ENCODE results near the gene SACS. TPM values are rescaled to one million over a fixed set of nuclear protein-coding genes. Genes with fewer than 3 reads are reported as not detected.

The SACS gene
- total RNA-seq, 2 donors from 2014 or later, result 8.6 to 10.5 TPM

DNA sequence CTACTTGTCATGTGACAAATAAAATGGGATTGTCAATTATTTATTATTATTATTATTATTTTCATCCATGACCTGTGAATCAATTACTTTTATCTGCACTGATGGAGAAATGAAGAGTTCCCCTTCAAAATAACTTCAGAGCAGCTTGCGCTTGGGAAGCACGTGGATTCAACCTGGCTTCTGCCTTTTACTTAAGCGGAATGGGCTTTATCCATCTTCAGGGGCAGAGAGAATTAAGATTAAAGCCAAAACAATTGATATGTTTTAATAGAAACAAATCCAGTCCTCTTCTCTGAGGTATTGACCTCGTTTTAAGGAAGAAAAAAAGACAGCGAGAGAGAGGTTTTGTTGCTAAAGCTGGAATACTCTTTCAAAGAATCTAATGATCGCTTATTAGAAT lies 876 bp downstream of the SACS start:
- 33 to 41% methylated on average over 6 of the region's 6 CpGs for WGBS, 2 donors
- Histone ChIP-seq H3K36me3 (replicated peaks in 1 of 2; ENCODE audit: insufficient read depth in 1 of 2, low read depth in 2 of 2) (no peaks in the 10 kb centered on the region), H3K9me3 (no peaks in the 10 kb centered on the region), H3K27ac (no peak overlapping the region), H3K27me3 (no peaks in the 10 kb centered on the region), H3K4me1 (peaks cover 13% of the 10 kb centered on the region), H3K4me3 (peak overlapping the region in 1 of 2 donors; percentile 62)
- TF ChIP-seq, protein P1, sequence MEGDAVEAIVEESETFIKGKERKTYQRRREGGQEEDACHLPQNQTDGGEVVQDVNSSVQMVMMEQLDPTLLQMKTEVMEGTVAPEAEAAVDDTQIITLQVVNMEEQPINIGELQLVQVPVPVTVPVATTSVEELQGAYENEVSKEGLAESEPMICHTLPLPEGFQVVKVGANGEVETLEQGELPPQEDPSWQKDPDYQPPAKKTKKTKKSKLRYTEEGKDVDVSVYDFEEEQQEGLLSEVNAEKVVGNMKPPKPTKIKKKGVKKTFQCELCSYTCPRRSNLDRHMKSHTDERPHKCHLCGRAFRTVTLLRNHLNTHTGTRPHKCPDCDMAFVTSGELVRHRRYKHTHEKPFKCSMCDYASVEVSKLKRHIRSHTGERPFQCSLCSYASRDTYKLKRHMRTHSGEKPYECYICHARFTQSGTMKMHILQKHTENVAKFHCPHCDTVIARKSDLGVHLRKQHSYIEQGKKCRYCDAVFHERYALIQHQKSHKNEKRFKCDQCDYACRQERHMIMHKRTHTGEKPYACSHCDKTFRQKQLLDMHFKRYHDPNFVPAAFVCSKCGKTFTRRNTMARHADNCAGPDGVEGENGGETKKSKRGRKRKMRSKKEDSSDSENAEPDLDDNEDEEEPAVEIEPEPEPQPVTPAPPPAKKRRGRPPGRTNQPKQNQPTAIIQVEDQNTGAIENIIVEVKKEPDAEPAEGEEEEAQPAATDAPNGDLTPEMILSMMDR (IDR thresholded peaks at IDR 0.05), result no peak
- no peak for TF ChIP-seq POLR2A (IDR thresholded peaks at IDR 0.05)
- intact Hi-C loops (cut with DNase I), result no loop called here
- DNase-seq (no peak), ATAC-seq (no peak)

DNA sequence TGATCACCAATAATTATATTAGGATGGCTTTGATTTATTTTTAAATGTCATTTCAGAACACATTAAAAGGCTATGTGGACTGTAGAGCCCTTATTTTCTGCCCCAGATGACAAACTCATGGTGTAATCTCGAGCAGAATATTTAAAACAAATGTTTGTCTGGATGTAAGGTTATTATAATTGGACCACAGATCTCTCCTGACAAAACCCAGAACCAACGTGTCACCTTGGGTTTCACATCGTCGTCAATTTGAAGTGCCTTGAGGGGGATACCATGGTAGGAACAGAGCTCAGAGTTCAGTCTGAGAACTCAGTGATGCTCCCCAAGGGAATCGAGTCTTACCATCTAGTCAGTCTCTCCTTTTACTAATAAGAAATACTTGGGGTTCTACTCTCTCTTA lies 2.8 kb downstream of the SACS start:
- TF ChIP-seq POLR2A (IDR thresholded peaks at IDR 0.05), result no peak
- TF ChIP-seq, protein P1 (IDR thresholded peaks at IDR 0.05), result no peak
- ATAC-seq (no peak), DNase-seq (no peak)
- peaks cover 22% of the 10 kb centered on the region for H3K4me1 ChIP-seq
- WGBS, 2 donors, result 77 to 84% methylated on average over 5 of the region's 5 CpGs
- no peaks in the 10 kb centered on the region for H3K27me3 ChIP-seq
- intact Hi-C loops (cut with DNase I), result no loop called here
- no peak overlapping the region for H3K27ac ChIP-seq
- H3K9me3 ChIP-seq, result no peaks in the 10 kb centered on the region
- no peak overlapping the region for H3K4me3 ChIP-seq
- no peaks in the 10 kb centered on the region for H3K36me3 ChIP-seq (replicated peaks in 1 of 2; ENCODE audit: insufficient read depth in 1 of 2, low read depth in 2 of 2)

DNA sequence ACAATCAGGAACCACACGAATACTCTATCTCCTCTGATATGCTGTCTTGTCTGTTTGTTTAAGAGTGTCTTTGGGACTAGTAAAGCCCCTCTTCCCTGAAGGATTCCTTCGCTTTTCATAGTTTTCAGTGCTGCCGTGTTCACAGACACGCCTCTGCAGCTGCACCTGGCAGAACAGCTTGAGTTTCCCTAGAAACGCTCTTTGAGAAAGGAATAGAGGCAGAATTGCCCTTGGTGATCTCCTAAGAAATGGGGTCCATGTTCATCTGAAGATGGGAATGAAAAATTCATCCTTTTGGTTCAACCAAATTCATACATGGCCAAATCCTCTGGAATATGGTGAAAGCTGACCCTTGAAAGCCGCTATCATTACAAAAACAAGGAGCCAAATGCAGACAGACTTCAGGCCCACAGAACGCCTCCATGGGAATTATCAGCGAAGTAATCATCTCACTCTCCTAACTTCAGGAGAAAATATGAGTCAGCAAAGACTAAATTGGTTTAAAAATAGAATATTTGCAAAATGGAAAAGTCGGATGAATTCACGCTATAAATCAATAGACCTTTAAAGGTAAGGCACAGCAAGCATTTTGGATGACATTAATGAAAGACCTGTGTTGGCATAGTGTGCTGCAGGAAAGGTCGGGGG lies 5.5 kb downstream of the SACS start:
- intact Hi-C loops (cut with DNase I), result no loop called here
- Histone ChIP-seq H3K4me1 (peaks cover 17% of the 10 kb centered on the region), H3K27me3 (no peaks in the 10 kb centered on the region), H3K27ac (peak overlapping the region; percentile 51 to 73 (median 68)), H3K36me3 (replicated peaks in 1 of 2; ENCODE audit: insufficient read depth in 1 of 2, low read depth in 2 of 2) (no peaks in the 10 kb centered on the region), H3K4me3 (no peak overlapping the region), H3K9me3 (no peaks in the 10 kb centered on the region)
- WGBS, 2 donors, result 36 to 40% methylated on average over 11 of the region's 11 CpGs
- ATAC-seq, result peak; percentile 54
- DNase-seq, result peak in 1 of 4 donors; percentile 31
- TF ChIP-seq, protein P1 (IDR thresholded peaks at IDR 0.05), result no peak
- no peak for TF ChIP-seq POLR2A (IDR thresholded peaks at IDR 0.05)

DNA sequence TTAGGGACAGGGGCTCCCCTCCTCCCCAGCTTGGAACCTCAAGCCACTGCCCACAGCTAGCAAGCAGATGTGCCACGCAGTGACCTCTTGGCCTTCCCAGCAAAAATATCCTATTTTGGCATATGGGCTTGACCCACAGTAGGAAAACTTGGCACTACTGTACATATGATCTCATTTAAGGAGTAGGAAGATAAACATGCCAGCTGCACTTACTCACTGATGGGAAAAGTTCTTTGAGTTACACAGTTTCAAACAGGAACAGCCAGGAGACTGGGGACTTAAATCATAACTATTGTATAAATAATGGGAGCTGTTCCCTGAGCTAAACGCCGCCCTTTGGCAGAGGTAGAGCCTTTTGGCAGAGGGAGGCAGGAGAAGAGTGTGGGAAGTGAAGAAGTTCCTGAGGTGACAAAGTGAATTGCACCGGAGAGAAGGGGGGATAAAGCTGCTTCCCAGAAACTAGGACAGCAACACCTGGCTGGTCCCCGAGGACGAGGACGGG lies 6.1 kb downstream of the SACS start:
- peak; percentile 95 for ATAC-seq
- 7 to 28% methylated on average over 7 of the region's 7 CpGs for WGBS, 2 donors
- no peaks in the 10 kb centered on the region for H3K36me3 ChIP-seq (replicated peaks in 1 of 2; ENCODE audit: insufficient read depth in 1 of 2, low read depth in 2 of 2)
- peaks cover 17% of the 10 kb centered on the region for H3K4me1 ChIP-seq
- intact Hi-C loops (cut with DNase I), result no loop called here
- peak overlapping the region; percentile 51 to 73 (median 68) for H3K27ac ChIP-seq
- no peak overlapping the region for H3K4me3 ChIP-seq
- H3K9me3 ChIP-seq, result no peaks in the 10 kb centered on the region
- TF ChIP-seq, protein P1 (IDR thresholded peaks at IDR 0.05), result no peak
- peak in 1 of 3 donors; percentile 28 for TF ChIP-seq POLR2A (IDR thresholded peaks at IDR 0.05)
- H3K27me3 ChIP-seq, result no peaks in the 10 kb centered on the region
- DNase-seq, result peak; percentile 54 to 75 (median 64)

DNA sequence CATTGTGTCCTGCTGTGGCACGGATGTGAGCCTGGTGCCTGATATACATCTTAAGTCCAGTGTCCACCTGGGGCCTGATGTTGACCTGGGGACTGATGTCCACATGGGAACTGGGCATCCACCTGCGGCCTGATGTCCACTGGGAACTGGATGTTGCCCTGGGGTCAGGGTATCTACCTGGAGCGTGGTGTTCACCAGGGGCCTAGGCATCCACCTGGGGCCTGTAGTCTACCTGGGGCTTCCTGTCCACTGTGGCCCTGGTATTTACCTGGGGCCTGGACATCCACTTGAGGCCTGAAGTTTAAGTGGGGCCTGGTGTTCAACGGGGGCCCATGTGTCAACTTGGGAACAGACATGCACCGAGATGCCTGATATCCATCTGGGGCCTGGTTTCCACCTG lies 11.9 kb downstream of the SACS start:
- ATAC-seq (no peak), DNase-seq (no peak)
- Histone ChIP-seq H3K9me3 (no peaks in the 10 kb centered on the region), H3K27ac (no peak overlapping the region), H3K36me3 (replicated peaks in 1 of 2; ENCODE audit: insufficient read depth in 1 of 2, low read depth in 2 of 2) (no peaks in the 10 kb centered on the region), H3K27me3 (no peaks in the 10 kb centered on the region), H3K4me3 (no peak overlapping the region), H3K4me1 (no peaks in the 10 kb centered on the region)
- WGBS, 2 donors, result 96 to 100% methylated on average over 2 to 5 of the region's 5 CpGs
- TF ChIP-seq, protein P1 (IDR thresholded peaks at IDR 0.05), result no peak
- no peak for TF ChIP-seq POLR2A (IDR thresholded peaks at IDR 0.05)
- intact Hi-C loops (cut with DNase I), result no loop called here
